Measurements from ENCODE around the gene GARIN1A.
"Not testable (repeated sequence)": the region's sequence is repeated elsewhere in the genome, so short reads cannot be mapped to it uniquely, and the experiment has no call there.

The GARIN1A gene

DNA sequence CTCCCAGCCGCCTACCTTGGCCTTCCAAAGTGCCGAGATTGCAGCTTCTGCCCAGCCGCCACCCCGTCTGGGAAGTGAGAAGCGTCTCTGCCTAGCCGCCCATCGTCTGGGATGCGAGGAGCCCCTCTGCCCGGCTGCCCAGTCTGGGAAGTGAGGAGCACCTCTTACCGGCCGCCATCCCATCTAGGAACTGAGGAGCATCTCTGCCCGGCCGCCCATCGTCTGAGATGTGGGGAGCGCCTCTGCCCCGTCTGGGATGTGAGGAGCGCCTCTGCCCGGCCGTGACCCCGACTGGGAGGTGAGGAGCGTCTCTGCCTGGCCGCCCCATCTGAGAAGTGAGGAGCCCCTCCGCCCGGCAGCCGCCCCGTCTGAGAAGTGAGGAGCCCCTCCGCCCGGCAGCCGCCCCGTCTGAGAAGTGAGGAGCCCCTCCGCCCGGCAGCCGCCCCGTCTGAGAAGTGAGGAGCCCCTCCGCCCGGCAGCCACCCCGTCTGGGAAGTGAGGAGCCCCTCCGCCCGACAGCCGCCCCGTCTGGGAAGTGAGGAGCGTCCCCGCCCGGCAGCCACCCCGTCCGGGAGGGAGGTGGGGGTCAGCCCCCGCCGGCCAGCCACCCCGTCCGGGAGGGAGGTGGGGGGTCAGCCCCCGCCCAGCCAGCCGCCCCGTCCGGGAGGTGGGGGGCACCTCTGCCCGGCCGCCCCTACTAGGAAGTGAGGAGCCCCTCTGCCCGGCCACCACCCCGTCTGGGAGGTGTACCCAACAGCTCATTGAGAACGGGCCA is 17.3 kb downstream of the GARIN1A start:
- not testable (repeated sequence) for H3K4me3 ChIP-seq (replicated peaks; ENCODE audit: insufficient read depth, low read length); H3K27me3 ChIP-seq (ENCODE audit: insufficient read depth, poor library complexity, severe bottlenecking); DNase-seq (ENCODE audit: low read depth in 1 of 2, low spot score in 1 of 2); H3K27ac ChIP-seq (replicated peaks)

DNA sequence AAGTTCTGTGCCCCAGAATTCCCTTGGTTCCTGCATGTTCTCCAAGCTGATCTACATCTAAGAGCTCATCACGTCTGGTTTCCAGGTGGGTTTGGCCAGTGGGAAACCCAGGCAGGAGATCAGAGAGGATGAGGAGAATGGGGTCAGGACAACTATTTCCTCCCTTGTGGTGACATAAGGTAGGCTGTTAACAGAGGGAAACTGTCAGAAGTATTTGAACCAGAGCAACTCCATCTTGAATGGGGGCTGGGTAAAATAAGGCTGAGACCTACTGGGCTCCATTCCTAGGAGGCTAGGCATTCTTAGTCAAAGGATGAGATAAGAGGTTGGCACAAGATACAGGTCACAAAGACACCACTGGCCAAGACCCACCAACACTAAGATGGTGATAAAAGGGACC is 19.1 kb downstream of the GARIN1A start:
- no peak overlapping the region for H3K27ac ChIP-seq (replicated peaks)
- no peak overlapping the region for H3K4me3 ChIP-seq (replicated peaks; ENCODE audit: insufficient read depth, low read length)
- TF ChIP-seq, protein P1, sequence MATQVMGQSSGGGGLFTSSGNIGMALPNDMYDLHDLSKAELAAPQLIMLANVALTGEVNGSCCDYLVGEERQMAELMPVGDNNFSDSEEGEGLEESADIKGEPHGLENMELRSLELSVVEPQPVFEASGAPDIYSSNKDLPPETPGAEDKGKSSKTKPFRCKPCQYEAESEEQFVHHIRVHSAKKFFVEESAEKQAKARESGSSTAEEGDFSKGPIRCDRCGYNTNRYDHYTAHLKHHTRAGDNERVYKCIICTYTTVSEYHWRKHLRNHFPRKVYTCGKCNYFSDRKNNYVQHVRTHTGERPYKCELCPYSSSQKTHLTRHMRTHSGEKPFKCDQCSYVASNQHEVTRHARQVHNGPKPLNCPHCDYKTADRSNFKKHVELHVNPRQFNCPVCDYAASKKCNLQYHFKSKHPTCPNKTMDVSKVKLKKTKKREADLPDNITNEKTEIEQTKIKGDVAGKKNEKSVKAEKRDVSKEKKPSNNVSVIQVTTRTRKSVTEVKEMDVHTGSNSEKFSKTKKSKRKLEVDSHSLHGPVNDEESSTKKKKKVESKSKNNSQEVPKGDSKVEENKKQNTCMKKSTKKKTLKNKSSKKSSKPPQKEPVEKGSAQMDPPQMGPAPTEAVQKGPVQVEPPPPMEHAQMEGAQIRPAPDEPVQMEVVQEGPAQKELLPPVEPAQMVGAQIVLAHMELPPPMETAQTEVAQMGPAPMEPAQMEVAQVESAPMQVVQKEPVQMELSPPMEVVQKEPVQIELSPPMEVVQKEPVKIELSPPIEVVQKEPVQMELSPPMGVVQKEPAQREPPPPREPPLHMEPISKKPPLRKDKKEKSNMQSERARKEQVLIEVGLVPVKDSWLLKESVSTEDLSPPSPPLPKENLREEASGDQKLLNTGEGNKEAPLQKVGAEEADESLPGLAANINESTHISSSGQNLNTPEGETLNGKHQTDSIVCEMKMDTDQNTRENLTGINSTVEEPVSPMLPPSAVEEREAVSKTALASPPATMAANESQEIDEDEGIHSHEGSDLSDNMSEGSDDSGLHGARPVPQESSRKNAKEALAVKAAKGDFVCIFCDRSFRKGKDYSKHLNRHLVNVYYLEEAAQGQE (IDR thresholded peaks at IDR 0.05; ENCODE audit: insufficient replicate concordance, low read depth) = no peak
- TF ChIP-seq, protein P2, sequence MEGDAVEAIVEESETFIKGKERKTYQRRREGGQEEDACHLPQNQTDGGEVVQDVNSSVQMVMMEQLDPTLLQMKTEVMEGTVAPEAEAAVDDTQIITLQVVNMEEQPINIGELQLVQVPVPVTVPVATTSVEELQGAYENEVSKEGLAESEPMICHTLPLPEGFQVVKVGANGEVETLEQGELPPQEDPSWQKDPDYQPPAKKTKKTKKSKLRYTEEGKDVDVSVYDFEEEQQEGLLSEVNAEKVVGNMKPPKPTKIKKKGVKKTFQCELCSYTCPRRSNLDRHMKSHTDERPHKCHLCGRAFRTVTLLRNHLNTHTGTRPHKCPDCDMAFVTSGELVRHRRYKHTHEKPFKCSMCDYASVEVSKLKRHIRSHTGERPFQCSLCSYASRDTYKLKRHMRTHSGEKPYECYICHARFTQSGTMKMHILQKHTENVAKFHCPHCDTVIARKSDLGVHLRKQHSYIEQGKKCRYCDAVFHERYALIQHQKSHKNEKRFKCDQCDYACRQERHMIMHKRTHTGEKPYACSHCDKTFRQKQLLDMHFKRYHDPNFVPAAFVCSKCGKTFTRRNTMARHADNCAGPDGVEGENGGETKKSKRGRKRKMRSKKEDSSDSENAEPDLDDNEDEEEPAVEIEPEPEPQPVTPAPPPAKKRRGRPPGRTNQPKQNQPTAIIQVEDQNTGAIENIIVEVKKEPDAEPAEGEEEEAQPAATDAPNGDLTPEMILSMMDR (IDR thresholded peaks at IDR 0.05; ENCODE audit: insufficient read depth, low read length) = no peak
- TF ChIP-seq GABPA (IDR thresholded peaks at IDR 0.05; ENCODE audit: low read depth) (no peak), SPI1 (IDR thresholded peaks at IDR 0.05; ENCODE audit: borderline replicate concordance, low read depth) (no peak), POLR2AphosphoS5 (IDR thresholded peaks at IDR 0.05; ENCODE audit: low read depth) (no peak)
- H3K27me3 ChIP-seq (ENCODE audit: insufficient read depth, poor library complexity, severe bottlenecking) = peaks cover 1% of the 10 kb centered on the region
- DNase-seq (ENCODE audit: low read depth in 1 of 2, low spot score in 1 of 2) = no peak

DNA sequence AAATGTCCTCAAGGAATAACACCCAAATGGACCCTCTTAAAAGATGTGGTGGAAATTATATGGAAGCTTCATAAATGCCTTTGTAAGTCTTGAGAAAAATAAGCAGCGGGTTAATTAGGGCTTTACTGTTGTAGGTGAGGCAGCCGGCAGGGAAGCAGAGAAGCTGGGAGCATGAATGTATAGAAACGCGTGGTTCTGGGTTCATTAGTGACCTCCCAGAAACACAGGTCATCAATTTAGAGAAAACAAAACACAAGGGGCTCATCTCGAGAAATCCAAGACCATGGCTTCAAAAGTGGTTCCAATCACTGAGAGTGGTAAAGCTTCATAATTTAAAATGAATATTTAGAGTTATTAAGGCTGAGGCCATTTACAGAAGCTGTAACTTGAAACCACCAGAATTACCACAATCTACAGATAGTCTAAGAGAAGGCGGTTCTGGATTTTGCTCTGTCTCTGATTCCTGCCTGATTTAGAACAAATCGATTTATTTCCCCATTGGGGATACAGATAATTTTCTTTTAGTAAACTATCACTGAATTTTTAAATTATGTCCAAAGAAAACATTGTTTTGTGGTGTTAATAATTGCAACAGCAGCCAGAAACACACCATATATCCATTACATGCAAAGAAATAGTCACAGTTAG is 20.7 kb downstream of the GARIN1A start:
- TF ChIP-seq, protein P2 (IDR thresholded peaks at IDR 0.05; ENCODE audit: insufficient read depth, low read length) = no peak
- TF ChIP-seq POLR2AphosphoS5 (IDR thresholded peaks at IDR 0.05; ENCODE audit: low read depth) = no peak
- TF ChIP-seq GABPA (IDR thresholded peaks at IDR 0.05; ENCODE audit: low read depth) = no peak
- TF ChIP-seq SPI1 (IDR thresholded peaks at IDR 0.05; ENCODE audit: borderline replicate concordance, low read depth) = no peak
- TF ChIP-seq, protein P1 (IDR thresholded peaks at IDR 0.05; ENCODE audit: insufficient replicate concordance, low read depth) = no peak
- Histone ChIP-seq H3K4me3 (replicated peaks; ENCODE audit: insufficient read depth, low read length) (no peak overlapping the region), H3K27me3 (ENCODE audit: insufficient read depth, poor library complexity, severe bottlenecking) (peaks cover 9% of the 10 kb centered on the region), H3K27ac (replicated peaks) (no peak overlapping the region)
- DNase-seq (ENCODE audit: low read depth in 1 of 2, low spot score in 1 of 2) = no peak

DNA sequence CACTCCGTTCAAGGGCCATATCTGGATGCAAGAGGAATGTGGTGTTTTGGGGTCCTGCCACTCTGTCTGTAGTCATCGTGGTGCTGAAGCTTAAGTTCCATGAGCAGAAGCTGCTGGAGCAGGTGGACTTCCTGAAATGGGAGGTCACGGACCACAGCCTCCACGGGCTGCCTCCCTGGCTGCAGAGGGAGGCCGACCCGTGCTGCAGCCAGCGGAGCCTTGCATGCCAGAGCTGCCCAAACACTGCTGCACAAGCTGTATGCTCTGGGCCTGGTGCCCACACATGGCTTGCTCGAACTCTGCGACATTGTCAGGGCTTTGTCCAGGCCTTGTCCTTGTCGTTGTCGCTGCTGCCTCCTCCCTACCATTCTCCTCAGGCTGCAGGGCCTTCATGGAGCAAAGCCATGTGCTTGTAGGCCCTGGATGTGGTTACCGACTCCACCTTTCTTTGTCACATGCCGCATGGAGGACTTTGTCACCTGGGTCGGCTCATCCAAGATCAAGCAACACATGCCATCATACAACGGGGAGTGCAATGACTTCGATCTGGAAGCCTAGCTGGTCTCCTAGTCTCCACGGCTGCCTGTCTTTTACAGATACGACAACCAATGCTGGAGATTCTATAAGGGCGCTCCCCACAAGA is 21.4 kb downstream of the GARIN1A start:
- H3K4me3 ChIP-seq (replicated peaks; ENCODE audit: insufficient read depth, low read length) = no peak overlapping the region
- TF ChIP-seq, protein P2 (IDR thresholded peaks at IDR 0.05; ENCODE audit: insufficient read depth, low read length) = no peak
- TF ChIP-seq, protein P1 (IDR thresholded peaks at IDR 0.05; ENCODE audit: insufficient replicate concordance, low read depth) = no peak
- no peak for TF ChIP-seq POLR2AphosphoS5 (IDR thresholded peaks at IDR 0.05; ENCODE audit: low read depth)
- TF ChIP-seq SPI1 (IDR thresholded peaks at IDR 0.05; ENCODE audit: borderline replicate concordance, low read depth) = no peak
- no peak for TF ChIP-seq GABPA (IDR thresholded peaks at IDR 0.05; ENCODE audit: low read depth)
- no peak overlapping the region for H3K27ac ChIP-seq (replicated peaks)
- DNase-seq (ENCODE audit: low read depth in 1 of 2, low spot score in 1 of 2) = no peak
- H3K27me3 ChIP-seq (ENCODE audit: insufficient read depth, poor library complexity, severe bottlenecking) = peaks cover 12% of the 10 kb centered on the region
